Spinal cord (tissue), 10 donors: ENCODE measurements around the gene ARFGEF2. TPM values are rescaled to one million over a fixed set of nuclear protein-coding genes. Genes with fewer than 3 reads are reported as not detected.
"Not testable (repeated sequence)": the region's sequence is repeated elsewhere in the genome, so short reads cannot be mapped to it uniquely, and the experiment has no call there.

Source experiments
- DNase-seq, 6 donors: peaks; one replicate each; pipeline versions ENCODE4 v3.0.0 to v3.0.0-alpha.2; 2013 to 2015; ENCODE audit warnings: low spot score in 6 of 6, low read depth in 4 of 6
- H3K27ac ChIP-seq: one replicate; pipeline ENCODE4 v1.5.1; 2013; ENCODE audit warnings: low read depth, low read length, control low read depth
- H3K27me3 ChIP-seq: one replicate; pipeline ENCODE4 v1.6.1; 2013; ENCODE audit warnings: low read length; ENCODE audit not compliant: control insufficient read depth, insufficient read depth
- H3K36me3 ChIP-seq: one replicate; pipeline ENCODE4 v1.6.1; 2013; ENCODE audit warnings: low read length; ENCODE audit not compliant: control insufficient read depth, insufficient read depth
- H3K4me1 ChIP-seq: one replicate; pipeline ENCODE4 v1.6.1; 2013; ENCODE audit warnings: low read length; ENCODE audit not compliant: control insufficient read depth, insufficient read depth
- H3K4me3 ChIP-seq: one replicate; pipeline ENCODE4 v1.5.1; 2013; ENCODE audit warnings: low read depth, low read length, control low read depth
- H3K9me3 ChIP-seq: one replicate; pipeline ENCODE4 v1.6.1; 2013; ENCODE audit warnings: low read length; ENCODE audit not compliant: control insufficient read depth, insufficient read depth
- WGBS: methylation state at CpG from one replicate; pipeline ENCODE4 v1.1.5; 2013; ENCODE audit warnings: missing lambda C conversion rate; ENCODE audit not compliant: insufficient coverage; 5-methylcytosine and 5-hydroxymethylcytosine counted together
- polyA plus RNA-seq, 2 donors: library from polyadenylated mRNA; unstranded; fragments of 120-200 nt; gene quantifications; one replicate each; pipeline ENCODE4 v1.2.1, GENCODE V29; 2013; ENCODE audit not compliant: insufficient read length in 2 of 2
- total RNA-seq, 2 donors: library from RNA; depleted of rRNA in 1 of 2; stranded (reverse); fragments of 120-200 nt in 1 of 2; fragments of >200 nt in 1 of 2; gene quantifications; one replicate each; pipeline versions ENCODE4 v1.2.3 to v1.2.4, GENCODE V29; 2013 to 2014
- donor health status: healthy.

Gene ARFGEF2
- total and polyA plus RNA-seq, 4 donors = 13.5 to 45.1 (median 20.4) TPM

GRCh38 chr20:49009899-49010631 is 88.6 kb downstream of the ARFGEF2 start:
- no peak for DNase-seq
- Histone ChIP-seq H3K4me1 (no peaks in the 10 kb centered on the region), H3K27ac (no peak overlapping the region), H3K9me3 (no peaks in the 10 kb centered on the region), H3K4me3 (no peak overlapping the region), H3K27me3 (no peaks in the 10 kb centered on the region), H3K36me3 (peaks cover 40% of the 10 kb centered on the region)
- WGBS = 96% methylated on average over 8 of the region's 12 CpGs

GRCh38 chr20:49024220-49024619 is 102.7 kb downstream of the ARFGEF2 start:
- Histone ChIP-seq H3K4me3 (no peak overlapping the region), H3K27me3 (no peaks in the 10 kb centered on the region), H3K36me3 (peaks cover 39% of the 10 kb centered on the region), H3K9me3 (no peaks in the 10 kb centered on the region), H3K27ac (no peak overlapping the region), H3K4me1 (no peaks in the 10 kb centered on the region)
- no peak for DNase-seq
- WGBS = 83% methylated on average over 1 of the region's 5 CpGs

GRCh38 chr20:49028177-49028576 is 106.7 kb downstream of the ARFGEF2 start:
- H3K27ac ChIP-seq, H3K4me3 ChIP-seq, H3K27me3 ChIP-seq, H3K4me1 ChIP-seq, H3K9me3 ChIP-seq, DNase-seq: not testable (repeated sequence)
- WGBS = 100% methylated on average over 2 of the region's 2 CpGs
- peaks cover 46% of the 10 kb centered on the region for H3K36me3 ChIP-seq

- H3K27ac ChIP-seq = no peak overlapping the region
- H3K4me3 ChIP-seq = no peak overlapping the region
- no CpG with 5 or more reads among the region's 2 CpGs for WGBS
- H3K9me3 ChIP-seq = no peaks in the 10 kb centered on the region
- H3K4me1 ChIP-seq = no peaks in the 10 kb centered on the region
- peaks cover 42% of the 10 kb centered on the region for H3K36me3 ChIP-seq
- DNase-seq = peak in 1 of 6 donors; percentile 41
- H3K27me3 ChIP-seq = no peaks in the 10 kb centered on the region
Measured at GRCh38 chr20:49028684-49029083, 107.2 kb downstream of the ARFGEF2 start.

- Histone ChIP-seq H3K4me3 (no peak overlapping the region), H3K4me1 (no peaks in the 10 kb centered on the region), H3K27ac (no peak overlapping the region), H3K36me3 (peaks cover 37% of the 10 kb centered on the region), H3K9me3 (no peaks in the 10 kb centered on the region), H3K27me3 (no peaks in the 10 kb centered on the region)
- WGBS = no CpG with 5 or more reads among the region's 1 CpG
- DNase-seq = no peak
Measured at GRCh38 chr20:49029203-49029602, 107.7 kb downstream of the ARFGEF2 start.

GRCh38 chr20:49030954-49031619 is 109.6 kb downstream of the ARFGEF2 start:
- DNase-seq = no peak
- H3K27ac ChIP-seq = no peak overlapping the region
- no peaks in the 10 kb centered on the region for H3K9me3 ChIP-seq
- no peaks in the 10 kb centered on the region for H3K4me1 ChIP-seq
- H3K36me3 ChIP-seq = peaks cover 28% of the 10 kb centered on the region
- H3K27me3 ChIP-seq = no peaks in the 10 kb centered on the region
- WGBS = 100% methylated on average over 1 of the region's 6 CpGs
- H3K4me3 ChIP-seq = no peak overlapping the region

GRCh38 chr20:49032455-49032854 is 110.9 kb downstream of the ARFGEF2 start:
- H3K9me3 ChIP-seq = no peaks in the 10 kb centered on the region
- H3K27me3 ChIP-seq = no peaks in the 10 kb centered on the region
- 97% methylated on average over 5 of the region's 8 CpGs for WGBS
- peaks cover 22% of the 10 kb centered on the region for H3K36me3 ChIP-seq
- DNase-seq = no peak
- no peak overlapping the region for H3K4me3 ChIP-seq
- no peaks in the 10 kb centered on the region for H3K4me1 ChIP-seq
- H3K27ac ChIP-seq = no peak overlapping the region

- Histone ChIP-seq H3K27ac (no peak overlapping the region), H3K9me3 (no peaks in the 10 kb centered on the region), H3K4me3 (no peak overlapping the region), H3K27me3 (no peaks in the 10 kb centered on the region), H3K4me1 (no peaks in the 10 kb centered on the region), H3K36me3 (peaks cover 17% of the 10 kb centered on the region)
- WGBS = 70% methylated on average over 5 of the region's 7 CpGs
- DNase-seq = peak in 1 of 6 donors; percentile 38
Measured at GRCh38 chr20:49034070-49034732, 112.7 kb downstream of the ARFGEF2 start.

- DNase-seq = no peak
- no peak overlapping the region for H3K27ac ChIP-seq
Measured at GRCh38 chr20:49037962-49038387, 116.5 kb downstream of the ARFGEF2 start.

More at GRCh38 chr20:49037962-49038387, 116.5 kb downstream of the ARFGEF2 start:
- H3K27me3 ChIP-seq = no peaks in the 10 kb centered on the region
- no peaks in the 10 kb centered on the region for H3K4me1 ChIP-seq
- WGBS = 89% methylated on average over 1 of the region's 3 CpGs
- H3K4me3 ChIP-seq = no peak overlapping the region
- H3K36me3 ChIP-seq = peaks cover 2% of the 10 kb centered on the region
- H3K9me3 ChIP-seq = no peaks in the 10 kb centered on the region
